CD4-positive, alpha-beta memory T cell (primary cell): ENCODE results near the gene ALDH1A3. TPM values are rescaled to one million over a fixed set of nuclear protein-coding genes. Genes with fewer than 3 reads are reported as not detected.

Source experiments
- CTCF ChIA-PET: fragments of 350-600 bp; sonication (Branson Sonifier 250); formaldehyde crosslinking; loops from one replicate; lab custom pipeline; 2021; ENCODE audit warnings: inconsistent platforms; ENCODE audit not compliant: partially characterized antibody; lab: Charles Lee
- POLR2A ChIA-PET: fragments of 350-600 bp; sonication (Branson Sonifier 250); formaldehyde crosslinking; loops from one replicate; lab custom pipeline; 2021; ENCODE audit not compliant: partially characterized antibody; lab: Charles Lee
- DNase-seq, 5 donors: peaks; one replicate each; pipeline versions ENCODE4 v3.0.0 to v3.0.0-alpha.2; 2020 to 2022; ENCODE audit warnings: mixed read lengths in 1 of 5
- H3K27ac ChIP-seq: one replicate; pipeline ENCODE4 v1.7.0; 2013; ENCODE audit warnings: low read depth, low read length
- H3K27me3 ChIP-seq: 2 replicates; pipeline ENCODE4 v1.7.0; 2013; ENCODE audit warnings: mild to moderate bottlenecking, low read length, moderate library complexity; ENCODE audit not compliant: insufficient read depth
- H3K36me3 ChIP-seq: 2 replicates; pipeline ENCODE4 v1.7.0; 2013; ENCODE audit warnings: mild to moderate bottlenecking, low read length, moderate library complexity; ENCODE audit not compliant: insufficient read depth
- H3K4me1 ChIP-seq: 2 replicates; pipeline ENCODE4 v1.7.0; 2013; ENCODE audit warnings: mild to moderate bottlenecking, low read length, moderate library complexity; ENCODE audit not compliant: insufficient read depth
- H3K4me3 ChIP-seq, 2 donors: one replicate each; pipeline ENCODE4 v1.7.0; 2013; ENCODE audit warnings: low read length in 2 of 2, mild to moderate bottlenecking in 1 of 2
- H3K9me3 ChIP-seq, 2 donors: one replicate each; pipeline ENCODE4 v1.7.0; 2013; ENCODE audit warnings: low read length in 2 of 2, control low read depth in 1 of 2; ENCODE audit not compliant: control insufficient read depth in 1 of 2
- H3K27ac Mint-ChIP-seq, 7 donors: one replicate each; pipeline ENCODE4 v1.8.0; 2020 to 2021; ENCODE audit warnings: mixed read lengths in 7 of 7, mild to moderate bottlenecking in 6 of 7, inconsistent platforms in 3 of 7, moderate library complexity in 3 of 7
- H3K27me3 Mint-ChIP-seq, 2 donors: one replicate each; pipeline ENCODE4 v1.8.0; 2020 to 2021; ENCODE audit warnings: mixed read lengths in 2 of 2
- H3K36me3 Mint-ChIP-seq, 2 donors: one replicate each; pipeline ENCODE4 v1.8.0; 2020 to 2021; ENCODE audit warnings: mixed read lengths in 2 of 2, inconsistent platforms in 1 of 2, mild to moderate bottlenecking in 1 of 2
- H3K4me1 Mint-ChIP-seq, 4 donors: one replicate each; pipeline ENCODE4 v1.8.0; 2020 to 2021; ENCODE audit warnings: mixed read lengths in 4 of 4, mild to moderate bottlenecking in 1 of 4
- H3K4me3 Mint-ChIP-seq, 8 donors: one replicate each; pipeline ENCODE4 v1.8.0; 2020 to 2021; ENCODE audit warnings: mixed read lengths in 8 of 8, mild to moderate bottlenecking in 7 of 8, moderate library complexity in 6 of 8, inconsistent platforms in 3 of 8
- H3K9me3 Mint-ChIP-seq, 8 donors: one replicate each; pipeline ENCODE4 v1.8.0; 2020 to 2021; ENCODE audit warnings: mixed read lengths in 8 of 8, mild to moderate bottlenecking in 5 of 8, inconsistent platforms in 3 of 8, moderate library complexity in 1 of 8
- intact Hi-C: fragments of 100-400 bp; cut with micrococcal nuclease; formaldehyde crosslinking; loops from one replicate; pipeline ENCODE4 v1.15.1; 2023
- polyA plus RNA-seq, 2 donors: library from polyadenylated mRNA; unstranded; fragments of 300-500 nt; fragmentation: Illumina TruSeq; gene quantifications; one replicate each; pipeline ENCODE4 v1.2.3, GENCODE V29; 2021
- total RNA-seq, 2 experiments: library from RNA; stranded (reverse); gene quantifications; one replicate each; pipeline ENCODE4 v1.2.3, GENCODE V29; 2021

Gene ALDH1A3
- total and polyA plus RNA-seq, 4 experiments from 2014 or later: not detected

DNA sequence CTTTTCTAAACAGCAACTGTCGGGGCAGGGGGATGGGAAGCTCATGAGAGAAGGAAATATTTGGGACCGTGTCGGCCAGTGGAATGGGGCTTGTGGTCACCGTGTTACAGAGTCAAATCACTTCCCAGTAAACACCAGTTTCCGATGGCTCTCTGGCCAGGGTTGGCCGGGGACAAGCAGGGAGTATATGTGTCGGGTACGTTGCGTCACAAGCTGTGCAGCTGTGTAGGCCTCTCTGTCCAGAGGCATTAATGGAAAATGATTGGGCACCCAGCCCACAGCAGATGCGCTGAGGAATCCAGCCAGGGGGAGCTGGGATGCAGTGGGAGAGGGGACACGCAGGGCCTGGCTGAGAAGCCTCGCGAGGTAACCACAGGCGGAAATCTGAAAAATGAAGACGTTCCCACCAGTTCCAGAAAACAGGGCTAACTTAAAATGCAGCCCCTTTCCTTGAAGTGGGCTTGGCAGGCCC lies 15.8 kb upstream of the ALDH1A3 start:
- H3K4me3 ChIP-seq: no peak overlapping the region
- Mint-ChIP-seq H3K36me3 (no peaks in the 10 kb centered on the region), H3K27ac (no peak overlapping the region), H3K9me3 (peaks cover 0 to 5% (median under 1%) of the 10 kb centered on the region in 8 donors), H3K4me1 (no peaks in the 10 kb centered on the region), H3K27me3 (peaks cover 6 to 29% of the 10 kb centered on the region in 2 donors), H3K4me3 (no peak overlapping the region)
- H3K36me3 ChIP-seq: no peaks in the 10 kb centered on the region
- ChIA-PET POLR2A (no interaction called here), CTCF (interaction anchor here (2.2 kb wide), 1 partner anchor 9 kb away, joined by 5 read pairs; no protein-coding TSS in a partner anchor)
- intact Hi-C loops: no loop called here
- DNase-seq: no peak
- H3K9me3 ChIP-seq: no peaks in the 10 kb centered on the region
- H3K4me1 ChIP-seq: no peaks in the 10 kb centered on the region
- no peaks in the 10 kb centered on the region for H3K27me3 ChIP-seq
- H3K27ac ChIP-seq: no peak overlapping the region

DNA sequence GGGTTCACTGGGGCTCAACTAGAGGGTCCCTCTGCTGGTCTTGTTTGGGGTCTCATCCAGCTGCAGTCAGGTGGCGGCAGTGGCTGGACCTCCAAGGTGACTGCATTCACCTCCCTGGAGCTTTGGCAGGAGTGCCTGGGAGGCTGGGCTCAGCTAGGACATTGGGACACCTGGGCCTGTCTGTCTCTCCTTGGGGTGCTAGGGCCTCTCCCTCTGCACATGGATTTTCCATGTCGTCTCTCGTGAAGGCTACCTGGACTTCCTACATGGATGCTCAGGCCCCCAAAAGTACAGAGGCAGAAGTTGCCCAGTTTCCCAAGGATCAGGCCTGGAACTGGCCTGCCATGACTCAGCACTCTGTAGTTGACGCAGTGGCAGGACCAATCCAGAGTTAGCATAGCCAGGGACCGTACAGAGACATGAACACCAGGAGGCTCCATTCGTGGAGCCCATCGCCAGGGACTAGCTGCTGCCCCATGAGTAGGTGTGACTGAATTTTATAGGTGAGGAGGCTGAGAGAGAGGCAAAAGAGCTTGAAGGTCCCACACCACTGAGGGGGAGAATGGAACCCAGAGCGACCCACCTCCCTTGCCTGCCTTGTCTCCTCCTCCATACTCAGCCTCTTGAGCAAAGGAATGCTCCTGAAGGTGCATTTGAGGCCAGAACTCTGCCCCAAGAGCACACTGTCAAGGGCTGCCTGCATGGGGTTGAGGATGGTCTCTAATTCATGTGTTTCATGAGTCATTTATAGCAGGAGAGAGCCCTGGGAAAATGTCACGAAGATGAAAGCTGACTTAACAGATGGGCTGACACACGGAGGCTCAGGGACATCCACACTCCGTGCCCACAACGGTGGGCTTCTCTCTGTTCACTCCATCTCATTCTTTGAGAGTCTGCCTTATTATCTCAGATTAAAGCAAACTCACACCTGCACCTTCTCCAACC lies 13.0 kb upstream of the ALDH1A3 start:
- intact Hi-C loops: no loop called here
- Mint-ChIP-seq H3K4me1 (no peaks in the 10 kb centered on the region), H3K9me3 (peaks cover 0 to 8% (median under 1%) of the 10 kb centered on the region in 8 donors), H3K27ac (peak overlapping the region in 1 of 7 donors; percentile 37), H3K36me3 (no peaks in the 10 kb centered on the region), H3K4me3 (no peak overlapping the region), H3K27me3 (peaks cover 5 to 22% of the 10 kb centered on the region in 2 donors)
- Histone ChIP-seq H3K4me3 (no peak overlapping the region), H3K27ac (no peak overlapping the region), H3K9me3 (peaks cover 0 to 4% of the 10 kb centered on the region in 2 donors), H3K4me1 (no peaks in the 10 kb centered on the region), H3K27me3 (no peaks in the 10 kb centered on the region), H3K36me3 (no peaks in the 10 kb centered on the region)
- POLR2A ChIA-PET: no interaction called here
- CTCF ChIA-PET: interaction anchor here (0.9 to 1.9 kb wide), 2 partner anchors 9 to 11 kb away, joined by 3 to 11 read pairs; no protein-coding TSS in a partner anchor
- no peak for DNase-seq

DNA sequence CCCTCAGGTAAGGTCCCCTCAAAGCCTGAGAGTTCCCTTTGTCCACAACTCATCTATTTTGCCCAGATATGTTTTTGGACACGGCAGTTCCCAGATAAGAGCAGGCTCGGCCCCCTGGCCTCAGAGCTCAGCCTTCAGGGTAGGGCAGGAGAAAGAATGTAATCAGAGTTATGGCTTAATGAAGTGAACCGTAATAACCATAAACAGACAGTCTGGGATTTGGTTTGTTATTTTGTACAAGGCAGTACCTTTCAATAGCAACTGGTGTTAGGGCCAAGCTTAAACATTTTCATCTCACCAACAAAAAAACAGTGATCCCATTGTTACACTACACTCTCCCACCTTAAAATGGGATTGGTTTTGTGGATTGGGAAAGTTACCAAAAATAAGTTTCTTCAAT lies 12.2 kb upstream of the ALDH1A3 start:
- peaks cover 0 to 4% of the 10 kb centered on the region in 2 donors for H3K9me3 ChIP-seq
- H3K9me3 Mint-ChIP-seq: peaks cover 0 to 8% (median under 1%) of the 10 kb centered on the region in 8 donors
- no peak overlapping the region for H3K27ac ChIP-seq
- H3K27me3 ChIP-seq: no peaks in the 10 kb centered on the region
- no peaks in the 10 kb centered on the region for H3K36me3 Mint-ChIP-seq
- intact Hi-C loops: no loop called here
- no peak overlapping the region for H3K4me3 Mint-ChIP-seq
- ChIA-PET CTCF (no interaction called here), POLR2A (no interaction called here)
- no peaks in the 10 kb centered on the region for H3K4me1 ChIP-seq
- H3K27me3 Mint-ChIP-seq: peaks cover 5 to 22% of the 10 kb centered on the region in 2 donors
- no peak for DNase-seq
- peaks cover 0 to 1% (median 0%) of the 10 kb centered on the region in 4 donors for H3K4me1 Mint-ChIP-seq
- H3K4me3 ChIP-seq: no peak overlapping the region
- no peak overlapping the region for H3K27ac Mint-ChIP-seq
- H3K36me3 ChIP-seq: no peaks in the 10 kb centered on the region

DNA sequence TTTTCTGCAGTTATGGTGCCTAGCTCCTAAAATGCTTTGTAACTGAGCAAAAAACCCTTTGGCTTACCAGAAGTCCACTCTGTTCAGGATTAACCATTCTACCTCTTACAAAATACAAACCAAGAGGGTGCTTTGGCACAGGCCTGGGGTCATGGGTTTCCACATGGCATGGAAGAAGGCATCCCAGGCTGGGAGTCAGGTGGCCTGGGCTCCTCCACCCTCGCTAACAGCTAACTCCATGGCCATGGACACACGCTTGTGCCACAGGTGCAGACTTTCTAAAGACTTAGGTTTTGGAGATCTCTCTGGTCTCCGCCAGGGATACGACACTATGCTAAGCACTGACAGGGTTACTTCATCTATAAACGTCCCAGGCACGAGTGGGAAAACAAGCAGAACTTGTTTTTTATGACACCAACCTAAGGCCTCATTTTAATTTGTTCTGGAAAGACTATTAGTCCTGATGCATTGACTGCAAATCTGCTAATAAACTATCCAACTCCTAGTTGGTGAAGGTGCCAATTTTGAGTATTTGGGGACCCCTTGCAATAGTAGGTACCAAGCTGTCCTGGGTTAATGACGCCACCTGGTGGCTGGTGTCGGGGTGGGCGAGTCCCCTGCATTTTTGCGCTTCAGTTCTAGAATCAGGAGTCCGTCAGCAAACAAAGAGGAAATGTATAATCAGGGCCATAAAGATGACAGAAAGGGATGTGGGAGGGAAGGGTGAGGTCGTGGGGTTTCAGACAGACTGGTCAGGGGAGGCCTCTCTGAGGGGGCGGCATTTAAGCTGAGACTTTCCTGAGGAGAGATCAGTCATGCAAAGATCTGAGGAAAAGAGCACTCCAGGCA lies 10.3 kb upstream of the ALDH1A3 start:
- Mint-ChIP-seq H3K27ac (no peak overlapping the region), H3K4me1 (peaks cover 0 to 1% (median 0%) of the 10 kb centered on the region in 4 donors), H3K9me3 (peaks cover 0 to 6% (median 0%) of the 10 kb centered on the region in 8 donors), H3K36me3 (no peaks in the 10 kb centered on the region), H3K27me3 (peaks cover 5 to 13% of the 10 kb centered on the region in 2 donors), H3K4me3 (no peak overlapping the region)
- Histone ChIP-seq H3K9me3 (peaks cover 0 to 4% of the 10 kb centered on the region in 2 donors), H3K27me3 (no peaks in the 10 kb centered on the region), H3K36me3 (no peaks in the 10 kb centered on the region), H3K4me1 (no peaks in the 10 kb centered on the region), H3K4me3 (no peak overlapping the region), H3K27ac (no peak overlapping the region)
- intact Hi-C loops: no loop called here
- DNase-seq: no peak
- CTCF ChIA-PET: interaction anchor here (0.9 to 2.6 kb wide), 2 partner anchors 9 to 520 kb away, joined by 4 to 14 read pairs; no protein-coding TSS in a partner anchor
- POLR2A ChIA-PET: no interaction called here

DNA sequence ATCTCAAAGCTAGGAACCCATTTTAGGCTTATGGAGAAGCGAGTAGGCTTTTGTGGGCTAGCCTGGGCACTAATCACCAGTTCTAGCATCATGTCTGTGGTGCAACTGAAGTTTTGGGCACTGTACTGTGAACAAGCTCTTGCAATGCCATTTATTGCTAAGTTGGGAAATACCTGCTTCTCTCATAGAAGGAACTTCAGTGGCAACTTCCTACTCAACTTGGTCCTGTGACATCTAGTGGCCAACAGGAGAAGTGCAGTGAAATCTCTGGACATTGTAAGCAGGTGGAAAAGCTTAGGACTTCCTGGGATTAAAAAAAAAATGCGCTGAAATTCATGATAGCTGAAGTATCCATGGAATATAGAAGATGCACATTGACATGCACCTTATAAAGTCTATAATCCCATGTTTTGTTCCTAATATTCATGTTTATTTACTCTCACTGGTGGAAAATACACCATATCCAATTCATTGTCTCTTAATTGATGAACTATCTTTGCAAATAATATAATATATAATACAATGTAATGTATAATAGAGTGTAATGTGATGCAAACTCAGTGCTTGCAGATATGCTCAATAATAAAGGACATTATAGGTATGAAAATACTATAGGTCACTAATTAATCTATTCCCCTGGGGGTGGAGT lies 6.5 kb upstream of the ALDH1A3 start:
- H3K9me3 Mint-ChIP-seq: peaks cover 0 to 6% (median 0%) of the 10 kb centered on the region in 8 donors
- no peaks in the 10 kb centered on the region for H3K36me3 ChIP-seq
- H3K4me3 ChIP-seq: no peak overlapping the region
- H3K27me3 Mint-ChIP-seq: peaks cover 9 to 21% of the 10 kb centered on the region in 2 donors
- H3K9me3 ChIP-seq: peaks cover 0 to 4% of the 10 kb centered on the region in 2 donors
- no peaks in the 10 kb centered on the region for H3K36me3 Mint-ChIP-seq
- peak; percentile 39 to 52 (median 51) for DNase-seq
- H3K4me3 Mint-ChIP-seq: no peak overlapping the region
- no peak overlapping the region for H3K27ac ChIP-seq
- H3K4me1 Mint-ChIP-seq: peaks cover 0 to 1% (median under 1%) of the 10 kb centered on the region in 4 donors
- H3K4me1 ChIP-seq: no peaks in the 10 kb centered on the region
- no peaks in the 10 kb centered on the region for H3K27me3 ChIP-seq
- ChIA-PET POLR2A (no interaction called here), CTCF (interaction anchor here (0.7 to 2.6 kb wide), 15 partner anchors 10 to 954 kb away, joined by 3 to 23 read pairs (median 3); no protein-coding TSS in a partner anchor)
- H3K27ac Mint-ChIP-seq: no peak overlapping the region
- intact Hi-C loops: loop anchor here (1.0 to 2.0 kb wide), 3 partner anchors 523 to 944 kb away; no protein-coding TSS in a partner anchor

DNA sequence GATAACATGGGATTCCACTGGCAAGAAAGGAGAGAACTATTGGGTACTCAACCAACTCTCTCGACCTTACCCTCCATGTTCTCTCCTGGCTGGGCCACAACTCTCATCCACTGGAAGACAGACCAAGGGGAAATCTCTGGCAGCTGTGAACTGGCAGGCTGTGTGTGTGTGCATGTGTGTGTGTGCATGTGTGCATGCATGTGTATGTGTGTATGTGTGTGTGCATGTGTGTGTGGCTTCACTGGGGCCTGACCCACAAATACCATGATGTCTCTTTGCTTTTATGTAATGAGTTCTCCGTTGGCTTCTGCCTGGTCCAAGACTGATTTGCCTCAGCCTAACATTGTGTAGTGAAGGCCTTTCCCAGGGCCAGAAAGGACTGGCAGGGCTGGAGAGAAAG lies 4.1 kb upstream of the ALDH1A3 start:
- Mint-ChIP-seq H3K4me1 (peaks cover 0 to 11% (median 6%) of the 10 kb centered on the region in 4 donors), H3K36me3 (no peaks in the 10 kb centered on the region), H3K27ac (no peak overlapping the region), H3K4me3 (no peak overlapping the region), H3K27me3 (peaks cover 18 to 25% of the 10 kb centered on the region in 2 donors), H3K9me3 (no peaks in the 10 kb centered on the region)
- H3K36me3 ChIP-seq: no peaks in the 10 kb centered on the region
- H3K27ac ChIP-seq: no peak overlapping the region
- ChIA-PET CTCF (interaction anchor here (0.8 to 2.8 kb wide), 5 partner anchors 10 to 525 kb away, joined by 3 to 11 read pairs (median 4); no protein-coding TSS in a partner anchor), POLR2A (no interaction called here)
- peaks cover 4% of the 10 kb centered on the region for H3K27me3 ChIP-seq
- intact Hi-C loops: no loop called here
- H3K4me3 ChIP-seq: no peak overlapping the region
- no peaks in the 10 kb centered on the region for H3K9me3 ChIP-seq
- DNase-seq: no peak
- H3K4me1 ChIP-seq: no peaks in the 10 kb centered on the region
